H9 (cell line): Measurements from ENCODE around the gene ATG7. TPM values are rescaled to one million over a fixed set of nuclear protein-coding genes. Genes with fewer than 3 reads are reported as not detected.

Source experiments
- DNase-seq: peaks from one replicate; pipeline ENCODE4 v3.0.0-alpha.2; 2017
- H2AFZ ChIP-seq: one replicate; pipeline ENCODE4 v1.6.1; 2013; ENCODE audit warnings: mild to moderate bottlenecking, low read length, control low read depth, moderate library complexity
- H2AK5ac ChIP-seq: 2 replicates; pipeline ENCODE4 v1.6.1; 2013; ENCODE audit warnings: low read length, control low read depth, mixed read lengths; ENCODE audit not compliant: insufficient read length
- H2BK120ac ChIP-seq: one replicate; pipeline ENCODE4 v1.6.1; 2013; ENCODE audit warnings: low read depth, mild to moderate bottlenecking, low read length, control low read depth, inconsistent platforms; ENCODE audit not compliant: poor library complexity, severe bottlenecking
- H2BK12ac ChIP-seq: 2 replicates; pipeline ENCODE4 v1.6.1; 2013; ENCODE audit warnings: low read length, control low read depth, mixed read lengths, low read depth; ENCODE audit not compliant: insufficient read length
- H2BK15ac ChIP-seq: 2 replicates; pipeline ENCODE4 v1.6.1; 2013; ENCODE audit warnings: low read depth, low read length, control low read depth
- H2BK20ac ChIP-seq: one replicate; pipeline ENCODE4 v1.6.1; 2013; ENCODE audit warnings: low read depth, mild to moderate bottlenecking, low read length, control low read depth, inconsistent platforms; ENCODE audit not compliant: poor library complexity, severe bottlenecking
- H2BK5ac ChIP-seq: 2 replicates; pipeline ENCODE4 v1.6.1; 2013; ENCODE audit warnings: low read length, control low read depth, mixed read lengths; ENCODE audit not compliant: insufficient read length
- H3K14ac ChIP-seq: 2 replicates; pipeline ENCODE4 v1.6.1; 2013; ENCODE audit warnings: low read length, control low read depth; ENCODE audit not compliant: insufficient read depth
- H3K18ac ChIP-seq: 2 replicates; pipeline ENCODE4 v1.6.1; 2013; ENCODE audit warnings: low read depth, mild to moderate bottlenecking, mixed read lengths, low read length, control low read depth; ENCODE audit not compliant: insufficient read length
- H3K23ac ChIP-seq: 2 replicates; pipeline ENCODE4 v1.6.1; 2013; ENCODE audit warnings: low read length, control low read depth, mixed read lengths, low read depth; ENCODE audit not compliant: insufficient read length
- H3K23me2 ChIP-seq: 2 replicates; pipeline ENCODE4 v1.6.1; 2013; ENCODE audit warnings: low read depth, mild to moderate bottlenecking, mixed read lengths, low read length, control low read depth; ENCODE audit not compliant: insufficient read length, poor library complexity, severe bottlenecking
- H3K27ac ChIP-seq: 2 replicates; pipeline ENCODE4 v1.5.1; 2013; ENCODE audit warnings: low read length, control low read depth, mixed read lengths, low read depth; ENCODE audit not compliant: insufficient read length
- H3K27me3 ChIP-seq: 2 replicates; pipeline ENCODE4 v1.6.1; 2013; ENCODE audit warnings: low read length, control low read depth, inconsistent platforms; ENCODE audit not compliant: insufficient read depth
- H3K4ac ChIP-seq: 2 replicates; pipeline ENCODE4 v1.6.1; 2013; ENCODE audit warnings: low read depth, mild to moderate bottlenecking, control low read depth, inconsistent platforms, low read length, moderate library complexity
- H3K4me1 ChIP-seq: 2 replicates; pipeline ENCODE4 v1.6.1; 2013; ENCODE audit warnings: low read length, control low read depth, inconsistent platforms; ENCODE audit not compliant: insufficient read depth
- H3K4me2 ChIP-seq: 2 replicates; pipeline ENCODE4 v1.6.1; 2013; ENCODE audit warnings: low read length, control low read depth, mixed read lengths; ENCODE audit not compliant: insufficient read length, insufficient read depth
- H3K56ac ChIP-seq: 2 replicates; pipeline ENCODE4 v1.6.1; 2013; ENCODE audit warnings: low read depth, mild to moderate bottlenecking, mixed read lengths, low read length, control low read depth; ENCODE audit not compliant: insufficient read length
- H3K79me1 ChIP-seq: 2 replicates; pipeline ENCODE4 v1.6.1; 2013; ENCODE audit warnings: low read depth, mild to moderate bottlenecking, moderate library complexity, low read length, control low read depth, inconsistent platforms; ENCODE audit not compliant: insufficient read depth, poor library complexity, severe bottlenecking
- H3K79me2 ChIP-seq: 2 replicates; pipeline ENCODE4 v1.6.1; 2013; ENCODE audit warnings: low read length, control low read depth, inconsistent platforms; ENCODE audit not compliant: insufficient read depth
- H3K9ac ChIP-seq: 2 replicates; pipeline ENCODE4 v1.6.1; 2013; ENCODE audit warnings: low read length, control low read depth, mixed read lengths; ENCODE audit not compliant: insufficient read length; ENCODE audit errors: extremely low read depth
- H3K9me3 ChIP-seq: one replicate; pipeline ENCODE4 v1.6.1; 2013; ENCODE audit warnings: low read depth, low read length, inconsistent platforms; ENCODE audit not compliant: control insufficient read depth
- H3T11ph ChIP-seq: one replicate; pipeline ENCODE4 v1.6.1; 2013; ENCODE audit warnings: mild to moderate bottlenecking, low read length, control low read depth, inconsistent platforms
- H4K20me1 ChIP-seq: one replicate; pipeline ENCODE4 v1.6.1; 2013; ENCODE audit not compliant: control insufficient read depth, insufficient read length, insufficient read depth
- H4K5ac ChIP-seq: 2 replicates; pipeline ENCODE4 v1.6.1; 2013; ENCODE audit warnings: low read depth, mild to moderate bottlenecking, mixed read lengths, low read length, control low read depth; ENCODE audit not compliant: insufficient read length
- H4K8ac ChIP-seq: replicated peaks from 2 replicates; pipeline ENCODE4 v1.6.1; 2013; ENCODE audit warnings: low read length, control low read depth, mixed read lengths, low read depth; ENCODE audit not compliant: insufficient read length
- H4K91ac ChIP-seq: 2 replicates; pipeline ENCODE4 v1.6.1; 2013; ENCODE audit warnings: low read depth, mild to moderate bottlenecking, moderate library complexity, mixed read lengths, low read length, control low read depth; ENCODE audit not compliant: insufficient read length
- H3K27ac Mint-ChIP-seq, 3 experiments: 2 replicates in 2 of 3; 3 replicates in 1 of 3; pipeline ENCODE4 v1.8.0; 2020 to 2021; ENCODE audit warnings: mixed read lengths in 3 of 3, mild to moderate bottlenecking in 1 of 3, moderate library complexity in 1 of 3
- H3K27me3 Mint-ChIP-seq: 2 replicates; pipeline ENCODE4 v1.8.0; 2021; ENCODE audit warnings: low read depth, mild to moderate bottlenecking, moderate library complexity, mixed read lengths
- H3K36me3 Mint-ChIP-seq, 3 experiments: 2 replicates in 2 of 3; 3 replicates in 1 of 3; pipeline ENCODE4 v1.8.0; 2020 to 2021; ENCODE audit warnings: low read depth in 3 of 3, mixed read lengths in 3 of 3; ENCODE audit not compliant: insufficient read depth in 1 of 3
- H3K4me1 Mint-ChIP-seq, 2 experiments: 2 replicates each; pipeline ENCODE4 v1.8.0; 2020; ENCODE audit warnings: mixed read lengths in 2 of 2
- H3K4me3 Mint-ChIP-seq, 2 experiments: 2 replicates in 1 of 2; 3 replicates in 1 of 2; pipeline ENCODE4 v1.8.0; 2020 to 2021; ENCODE audit warnings: mild to moderate bottlenecking in 2 of 2, mixed read lengths in 2 of 2, moderate library complexity in 1 of 2
- H3K9me3 Mint-ChIP-seq, 2 experiments: 2 replicates in 1 of 2; 3 replicates in 1 of 2; pipeline ENCODE4 v1.8.0; 2020; ENCODE audit warnings: mild to moderate bottlenecking in 2 of 2, mixed read lengths in 2 of 2, moderate library complexity in 1 of 2
- WGBS: extraction: QIAGEN DNeasy Blood & Tissue Kit; methylation state at CpG from one replicate; pipeline ENCODE4 v1.1.7; 2013; ENCODE audit warnings: missing lambda C conversion rate, low lambda C conversion rate, mixed read lengths; ENCODE audit not compliant: insufficient read length; ENCODE audit errors: extremely low coverage; 5-methylcytosine and 5-hydroxymethylcytosine counted together
- total RNA-seq: library from RNA; stranded (reverse); gene quantifications from 2 replicates; pipeline ENCODE4 v1.2.1, GENCODE V29; 2021
- TF ChIP-seq, protein P1 (sequence below): fragments of 200-600 bp; sonication (generic); conservative IDR thresholded peaks from 3 replicates; pipeline ENCODE4 v1.8.0; 2021; ENCODE audit warnings: antibody characterized with exemption, mild to moderate bottlenecking

Gene ATG7
- total RNA-seq, 1 experiment from 2014 or later = 17.9 TPM

- Histone ChIP-seq H3K4ac (no peak overlapping the region), H3K4me1 (no peaks in the 10 kb centered on the region), H3K9ac (no peak overlapping the region), H3K18ac (no peak overlapping the region), H4K20me1 (no peaks in the 10 kb centered on the region), H4K5ac (no peak overlapping the region), H2BK15ac (no peak overlapping the region), H2BK20ac (no peak overlapping the region), H3K27ac (no peak overlapping the region), H4K91ac (no peak overlapping the region), H3K79me2 (no peaks in the 10 kb centered on the region), H3T11ph (no peak overlapping the region), H3K79me1 (no peaks in the 10 kb centered on the region), H3K23me2 (no peaks in the 10 kb centered on the region), H2AK5ac (no peak overlapping the region), H2BK12ac (no peak overlapping the region), H3K4me2 (no peak overlapping the region), H3K23ac (no peak overlapping the region), H3K9me3 (no peaks in the 10 kb centered on the region), H3K56ac (no peak overlapping the region), H2AFZ (no peak overlapping the region), H4K8ac (no peak overlapping the region), H3K14ac (no peak overlapping the region), H3K27me3 (no peaks in the 10 kb centered on the region), H2BK120ac (no peak overlapping the region), H2BK5ac (no peak overlapping the region)
- H3K9me3 Mint-ChIP-seq = no peaks in the 10 kb centered on the region
- no peak for DNase-seq
- no peaks in the 10 kb centered on the region; a peak in 1 of 7 replicates for H3K36me3 Mint-ChIP-seq
- TF ChIP-seq, protein P1, sequence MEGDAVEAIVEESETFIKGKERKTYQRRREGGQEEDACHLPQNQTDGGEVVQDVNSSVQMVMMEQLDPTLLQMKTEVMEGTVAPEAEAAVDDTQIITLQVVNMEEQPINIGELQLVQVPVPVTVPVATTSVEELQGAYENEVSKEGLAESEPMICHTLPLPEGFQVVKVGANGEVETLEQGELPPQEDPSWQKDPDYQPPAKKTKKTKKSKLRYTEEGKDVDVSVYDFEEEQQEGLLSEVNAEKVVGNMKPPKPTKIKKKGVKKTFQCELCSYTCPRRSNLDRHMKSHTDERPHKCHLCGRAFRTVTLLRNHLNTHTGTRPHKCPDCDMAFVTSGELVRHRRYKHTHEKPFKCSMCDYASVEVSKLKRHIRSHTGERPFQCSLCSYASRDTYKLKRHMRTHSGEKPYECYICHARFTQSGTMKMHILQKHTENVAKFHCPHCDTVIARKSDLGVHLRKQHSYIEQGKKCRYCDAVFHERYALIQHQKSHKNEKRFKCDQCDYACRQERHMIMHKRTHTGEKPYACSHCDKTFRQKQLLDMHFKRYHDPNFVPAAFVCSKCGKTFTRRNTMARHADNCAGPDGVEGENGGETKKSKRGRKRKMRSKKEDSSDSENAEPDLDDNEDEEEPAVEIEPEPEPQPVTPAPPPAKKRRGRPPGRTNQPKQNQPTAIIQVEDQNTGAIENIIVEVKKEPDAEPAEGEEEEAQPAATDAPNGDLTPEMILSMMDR = no peak
- H3K27ac Mint-ChIP-seq = no peak overlapping the region
- no peaks in the 10 kb centered on the region for H3K27me3 Mint-ChIP-seq
- H3K4me1 Mint-ChIP-seq = no peaks in the 10 kb centered on the region
- H3K4me3 Mint-ChIP-seq = no peak overlapping the region
- WGBS = no CpG with 5 or more reads among the region's 2 CpGs
These were observed 15.9 kb downstream of the ATG7 start for GRCh38 chr3:11288021-11288491.
